ENCODE data around the gene ARHGEF40.

DNA sequence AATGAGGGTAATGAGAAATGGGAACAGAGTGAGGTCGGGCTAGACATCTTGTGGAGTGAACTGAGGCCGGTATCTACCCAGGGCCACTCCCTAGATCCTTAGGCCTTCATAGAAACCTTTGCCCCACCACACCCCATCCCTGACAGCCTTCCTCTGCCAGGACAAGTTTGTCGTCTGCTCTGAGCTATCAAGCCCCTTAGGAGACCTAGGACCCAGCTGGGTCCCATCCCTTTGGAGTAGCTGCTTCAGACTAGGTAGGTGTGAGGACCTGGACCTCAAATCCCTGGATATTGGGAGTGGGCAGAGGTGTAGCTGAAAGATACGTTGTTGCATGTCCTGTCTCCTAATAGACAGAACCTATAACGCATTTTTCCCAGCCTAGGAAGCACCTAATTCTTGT lies 30.8 kb downstream of the ARHGEF40 start, which contains the start of gene TMEM253:
- no peak for TF ChIP-seq CTCF (IDR thresholded peaks at IDR 0.05; ENCODE audit: low read depth, low read length)
- TF ChIP-seq, protein P1, sequence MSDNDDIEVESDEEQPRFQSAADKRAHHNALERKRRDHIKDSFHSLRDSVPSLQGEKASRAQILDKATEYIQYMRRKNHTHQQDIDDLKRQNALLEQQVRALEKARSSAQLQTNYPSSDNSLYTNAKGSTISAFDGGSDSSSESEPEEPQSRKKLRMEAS (IDR thresholded peaks at IDR 0.05; ENCODE audit: low read depth, low read length), result no peak
